GM23338 (cell line): Measurements from ENCODE around the gene PLEKHA7. TPM values are rescaled to one million over a fixed set of nuclear protein-coding genes. Genes with fewer than 3 reads are reported as not detected.

Experiments
- JUNB ChIP-seq: IDR thresholded peaks from one replicate; pipeline ENCODE4 v1.6.1; 2016; ENCODE audit warnings: antibody characterized with exemption; ENCODE audit not compliant: unreplicated experiment
- POLR2AphosphoS5 ChIP-seq: IDR thresholded peaks from 2 replicates; pipeline ENCODE4 v1.6.1; 2016; ENCODE audit warnings: antibody characterized with exemption, low read depth
- STAT1 ChIP-seq: IDR thresholded peaks from one replicate; pipeline ENCODE4 v1.6.1; 2016; ENCODE audit warnings: antibody characterized with exemption; ENCODE audit not compliant: unreplicated experiment
- ZNF114 ChIP-seq: fragments of 250-450 bp; sonication (Bioruptor Pico); IDR thresholded peaks from 2 replicates; pipeline ENCODE4 v1.5.0; 2020; ENCODE audit warnings: mild to moderate bottlenecking, moderate library complexity
- polyA plus RNA-seq: library from polyadenylated mRNA; unstranded; fragments of >200 nt; fragmentation: Nextera tagmentation; extraction: Ambion mirVana; gene quantifications from 2 replicates; pipeline ENCODE4 v1.2.1, GENCODE V29; 2016
- total RNA-seq: library from RNA; depleted of rRNA; stranded (reverse); fragments of >200 nt; shearing (Covaris generic); gene quantifications from 2 replicates; pipeline ENCODE4 v1.2.3, GENCODE V29; 2014
- TF ChIP-seq, protein P1 (sequence below): fragments of 250-450 bp; sonication (Bioruptor Pico); IDR thresholded peaks from 2 replicates; pipeline ENCODE4 v1.5.0; 2020; ENCODE audit warnings: mild to moderate bottlenecking, moderate library complexity
- TF ChIP-seq, protein P2 (sequence below): IDR thresholded peaks from 2 replicates; pipeline ENCODE4 v1.6.1; 2016; ENCODE audit warnings: antibody characterized with exemption
- TF ChIP-seq, protein P3 (sequence below), 2 experiments: fragments of 200-600 bp in 1 of 2; sonication (generic) in 1 of 2; conservative IDR thresholded peaks; 2 replicates each; pipeline versions ENCODE4 v1.5.1 to v1.6.1; 2016 to 2017; ENCODE audit warnings: antibody characterized with exemption in 2 of 2, low read depth in 2 of 2, mild to moderate bottlenecking in 2 of 2, moderate library complexity in 1 of 2

The PLEKHA7 gene
- total and polyA plus RNA-seq, 2 experiments from 2014 or later = 9.7 to 15.8 TPM

DNA sequence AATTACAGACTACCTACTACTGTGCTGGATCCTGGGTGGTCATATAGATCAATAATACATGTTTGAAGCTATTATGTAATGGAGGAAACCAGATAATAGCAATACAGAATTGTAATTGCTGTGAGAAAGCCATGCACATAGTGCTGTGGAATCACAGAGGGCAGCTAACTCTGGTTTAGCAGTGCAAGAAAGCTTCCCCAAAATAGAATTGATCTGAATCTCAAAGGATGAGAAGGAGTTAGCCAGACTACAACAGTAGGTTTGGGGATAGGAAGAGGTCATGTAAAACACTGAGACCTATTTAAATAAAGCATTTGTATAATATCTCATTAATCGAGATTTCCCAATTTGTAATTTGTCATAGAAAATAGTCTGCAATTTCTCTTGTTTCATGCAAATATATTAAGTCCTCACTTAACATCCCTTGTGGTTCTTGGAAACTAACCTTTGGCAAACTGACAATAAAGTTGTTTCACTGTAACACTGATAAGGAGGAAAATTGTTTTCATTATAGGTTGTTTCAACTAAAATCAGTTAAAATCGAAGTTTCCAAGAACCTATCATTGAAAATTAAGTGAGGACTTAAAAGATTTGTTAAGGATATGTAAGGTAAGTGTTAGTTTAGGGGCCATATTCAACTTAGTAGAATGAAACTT, 268.1 kb downstream of the PLEKHA7 start (continued):
- TF ChIP-seq, protein P1, sequence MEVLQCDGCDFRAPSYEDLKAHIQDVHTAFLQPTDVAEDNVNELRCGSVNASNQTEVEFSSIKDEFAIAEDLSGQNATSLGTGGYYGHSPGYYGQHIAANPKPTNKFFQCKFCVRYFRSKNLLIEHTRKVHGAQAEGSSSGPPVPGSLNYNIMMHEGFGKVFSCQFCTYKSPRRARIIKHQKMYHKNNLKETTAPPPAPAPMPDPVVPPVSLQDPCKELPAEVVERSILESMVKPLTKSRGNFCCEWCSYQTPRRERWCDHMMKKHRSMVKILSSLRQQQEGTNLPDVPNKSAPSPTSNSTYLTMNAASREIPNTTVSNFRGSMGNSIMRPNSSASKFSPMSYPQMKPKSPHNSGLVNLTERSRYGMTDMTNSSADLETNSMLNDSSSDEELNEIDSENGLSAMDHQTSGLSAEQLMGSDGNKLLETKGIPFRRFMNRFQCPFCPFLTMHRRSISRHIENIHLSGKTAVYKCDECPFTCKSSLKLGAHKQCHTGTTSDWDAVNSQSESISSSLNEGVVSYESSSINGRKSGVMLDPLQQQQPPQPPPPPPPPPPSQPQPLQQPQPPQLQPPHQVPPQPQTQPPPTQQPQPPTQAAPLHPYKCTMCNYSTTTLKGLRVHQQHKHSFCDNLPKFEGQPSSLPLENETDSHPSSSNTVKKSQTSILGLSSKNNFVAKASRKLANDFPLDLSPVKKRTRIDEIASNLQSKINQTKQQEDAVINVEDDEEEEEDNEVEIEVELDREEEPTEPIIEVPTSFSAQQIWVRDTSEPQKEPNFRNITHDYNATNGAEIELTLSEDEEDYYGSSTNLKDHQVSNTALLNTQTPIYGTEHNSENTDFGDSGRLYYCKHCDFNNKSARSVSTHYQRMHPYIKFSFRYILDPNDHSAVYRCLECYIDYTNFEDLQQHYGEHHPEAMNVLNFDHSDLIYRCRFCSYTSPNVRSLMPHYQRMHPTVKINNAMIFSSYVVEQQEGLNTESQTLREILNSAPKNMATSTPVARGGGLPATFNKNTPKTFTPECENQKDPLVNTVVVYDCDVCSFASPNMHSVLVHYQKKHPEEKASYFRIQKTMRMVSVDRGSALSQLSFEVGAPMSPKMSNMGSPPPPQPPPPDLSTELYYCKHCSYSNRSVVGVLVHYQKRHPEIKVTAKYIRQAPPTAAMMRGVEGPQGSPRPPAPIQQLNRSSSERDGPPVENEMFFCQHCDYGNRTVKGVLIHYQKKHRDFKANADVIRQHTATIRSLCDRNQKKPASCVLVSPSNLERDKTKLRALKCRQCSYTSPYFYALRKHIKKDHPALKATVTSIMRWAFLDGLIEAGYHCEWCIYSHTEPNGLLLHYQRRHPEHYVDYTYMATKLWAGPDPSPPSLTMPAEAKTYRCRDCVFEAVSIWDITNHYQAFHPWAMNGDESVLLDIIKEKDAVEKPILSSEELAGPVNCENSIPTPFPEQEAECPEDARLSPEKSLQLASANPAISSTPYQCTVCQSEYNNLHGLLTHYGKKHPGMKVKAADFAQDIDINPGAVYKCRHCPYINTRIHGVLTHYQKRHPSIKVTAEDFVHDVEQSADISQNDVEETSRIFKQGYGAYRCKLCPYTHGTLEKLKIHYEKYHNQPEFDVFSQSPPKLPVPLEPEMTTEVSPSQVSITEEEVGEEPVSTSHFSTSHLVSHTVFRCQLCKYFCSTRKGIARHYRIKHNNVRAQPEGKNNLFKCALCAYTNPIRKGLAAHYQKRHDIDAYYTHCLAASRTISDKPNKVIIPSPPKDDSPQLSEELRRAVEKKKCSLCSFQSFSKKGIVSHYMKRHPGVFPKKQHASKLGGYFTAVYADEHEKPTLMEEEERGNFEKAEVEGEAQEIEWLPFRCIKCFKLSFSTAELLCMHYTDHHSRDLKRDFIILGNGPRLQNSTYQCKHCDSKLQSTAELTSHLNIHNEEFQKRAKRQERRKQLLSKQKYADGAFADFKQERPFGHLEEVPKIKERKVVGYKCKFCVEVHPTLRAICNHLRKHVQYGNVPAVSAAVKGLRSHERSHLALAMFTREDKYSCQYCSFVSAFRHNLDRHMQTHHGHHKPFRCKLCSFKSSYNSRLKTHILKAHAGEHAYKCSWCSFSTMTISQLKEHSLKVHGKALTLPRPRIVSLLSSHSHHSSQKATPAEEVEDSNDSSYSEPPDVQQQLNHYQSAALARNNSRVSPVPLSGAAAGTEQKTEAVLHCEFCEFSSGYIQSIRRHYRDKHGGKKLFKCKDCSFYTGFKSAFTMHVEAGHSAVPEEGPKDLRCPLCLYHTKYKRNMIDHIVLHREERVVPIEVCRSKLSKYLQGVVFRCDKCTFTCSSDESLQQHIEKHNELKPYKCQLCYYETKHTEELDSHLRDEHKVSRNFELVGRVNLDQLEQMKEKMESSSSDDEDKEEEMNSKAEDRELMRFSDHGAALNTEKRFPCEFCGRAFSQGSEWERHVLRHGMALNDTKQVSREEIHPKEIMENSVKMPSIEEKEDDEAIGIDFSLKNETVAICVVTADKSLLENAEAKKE (CRISPR knock-in tag) = no peak
- TF ChIP-seq STAT1 (no peak), POLR2AphosphoS5 (no peak), JUNB (no peak), ZNF114 (no peak)
- TF ChIP-seq, protein P2, sequence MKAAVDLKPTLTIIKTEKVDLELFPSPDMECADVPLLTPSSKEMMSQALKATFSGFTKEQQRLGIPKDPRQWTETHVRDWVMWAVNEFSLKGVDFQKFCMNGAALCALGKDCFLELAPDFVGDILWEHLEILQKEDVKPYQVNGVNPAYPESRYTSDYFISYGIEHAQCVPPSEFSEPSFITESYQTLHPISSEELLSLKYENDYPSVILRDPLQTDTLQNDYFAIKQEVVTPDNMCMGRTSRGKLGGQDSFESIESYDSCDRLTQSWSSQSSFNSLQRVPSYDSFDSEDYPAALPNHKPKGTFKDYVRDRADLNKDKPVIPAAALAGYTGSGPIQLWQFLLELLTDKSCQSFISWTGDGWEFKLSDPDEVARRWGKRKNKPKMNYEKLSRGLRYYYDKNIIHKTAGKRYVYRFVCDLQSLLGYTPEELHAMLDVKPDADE = no peak
- TF ChIP-seq, protein P3, sequence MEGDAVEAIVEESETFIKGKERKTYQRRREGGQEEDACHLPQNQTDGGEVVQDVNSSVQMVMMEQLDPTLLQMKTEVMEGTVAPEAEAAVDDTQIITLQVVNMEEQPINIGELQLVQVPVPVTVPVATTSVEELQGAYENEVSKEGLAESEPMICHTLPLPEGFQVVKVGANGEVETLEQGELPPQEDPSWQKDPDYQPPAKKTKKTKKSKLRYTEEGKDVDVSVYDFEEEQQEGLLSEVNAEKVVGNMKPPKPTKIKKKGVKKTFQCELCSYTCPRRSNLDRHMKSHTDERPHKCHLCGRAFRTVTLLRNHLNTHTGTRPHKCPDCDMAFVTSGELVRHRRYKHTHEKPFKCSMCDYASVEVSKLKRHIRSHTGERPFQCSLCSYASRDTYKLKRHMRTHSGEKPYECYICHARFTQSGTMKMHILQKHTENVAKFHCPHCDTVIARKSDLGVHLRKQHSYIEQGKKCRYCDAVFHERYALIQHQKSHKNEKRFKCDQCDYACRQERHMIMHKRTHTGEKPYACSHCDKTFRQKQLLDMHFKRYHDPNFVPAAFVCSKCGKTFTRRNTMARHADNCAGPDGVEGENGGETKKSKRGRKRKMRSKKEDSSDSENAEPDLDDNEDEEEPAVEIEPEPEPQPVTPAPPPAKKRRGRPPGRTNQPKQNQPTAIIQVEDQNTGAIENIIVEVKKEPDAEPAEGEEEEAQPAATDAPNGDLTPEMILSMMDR (conservative IDR thresholded peaks at IDR 0.05; ENCODE audit: low read depth in 2 of 2) = no peak
